SH-SY5Y (cell line): ENCODE measurements around the gene SYNPO.
A peak's percentile ranks its signal among the peaks of the same experiment; 100 is the strongest.

ENCODE experiments used
- GATA2 ChIP-seq: IDR thresholded peaks from 2 replicates; pipeline ENCODE4 v1.6.1; 2011; ENCODE audit warnings: mild to moderate bottlenecking, low read depth, low read length
- GATA3 ChIP-seq: IDR thresholded peaks from 2 replicates; pipeline ENCODE4 v1.6.1; 2011; ENCODE audit warnings: low read depth, mild to moderate bottlenecking, low read length, moderate library complexity

Gene SYNPO

DNA sequence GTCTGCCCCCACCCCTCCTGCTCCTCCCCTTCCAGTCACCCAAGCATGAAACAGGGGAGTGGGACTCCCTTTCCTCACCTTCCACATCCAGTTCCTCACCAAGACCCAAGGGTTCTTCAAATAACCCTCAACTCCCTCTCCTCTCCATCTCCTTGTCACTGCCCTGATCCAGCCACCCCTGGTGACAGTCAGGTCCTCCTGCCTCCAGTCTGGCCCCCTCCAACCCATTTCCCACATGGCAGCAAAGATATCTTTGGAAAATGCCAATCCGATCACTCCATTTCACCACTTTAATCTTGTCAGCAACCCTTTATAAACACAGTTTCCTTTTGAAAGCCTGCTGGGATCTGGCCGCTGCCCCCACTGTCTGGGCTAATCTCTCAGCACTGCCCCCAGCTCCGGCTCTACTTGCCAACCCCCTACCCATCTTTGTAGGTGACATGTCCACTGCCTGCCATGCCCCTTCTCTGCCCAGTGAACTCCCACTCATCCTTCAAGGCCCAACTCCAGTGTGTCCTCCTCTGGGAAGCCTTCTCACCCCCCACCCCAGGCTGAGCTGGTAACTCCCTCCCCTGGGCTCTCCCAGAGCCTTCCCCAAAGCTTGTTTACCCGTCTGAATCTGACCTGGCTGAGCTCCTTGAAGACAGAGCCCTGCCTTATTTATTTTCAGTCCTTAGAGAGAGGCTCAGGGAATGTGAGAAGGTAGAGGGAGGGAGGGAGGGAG, 19.8 kb downstream of the SYNPO start:
- TF ChIP-seq GATA3, result no peak
- TF ChIP-seq GATA2, result no peak

- TF ChIP-seq GATA2 (no peak), GATA3 (no peak)
Measured at GRCh38 chr5:150661086-150661485, 20.6 kb downstream of the SYNPO start, which contains the start of gene MYOZ3. Gene MYOZ3, plus strand, starts transcription at chr5:150661251. Its CDS starts 1,691 bp downstream, at chr5:150662942.

- TF ChIP-seq GATA3 (no peak), GATA2 (0 out of 2 replicates have a peak, but pooled peaks have one; percentile 13)
Measured at GRCh38 chr5:150661821-150662596, 21.5 kb downstream of the SYNPO start.

- TF ChIP-seq GATA3, result no peak
- no peak for TF ChIP-seq GATA2
Measured at GRCh38 chr5:150662731-150663516, 22.5 kb downstream of the SYNPO start.

DNA sequence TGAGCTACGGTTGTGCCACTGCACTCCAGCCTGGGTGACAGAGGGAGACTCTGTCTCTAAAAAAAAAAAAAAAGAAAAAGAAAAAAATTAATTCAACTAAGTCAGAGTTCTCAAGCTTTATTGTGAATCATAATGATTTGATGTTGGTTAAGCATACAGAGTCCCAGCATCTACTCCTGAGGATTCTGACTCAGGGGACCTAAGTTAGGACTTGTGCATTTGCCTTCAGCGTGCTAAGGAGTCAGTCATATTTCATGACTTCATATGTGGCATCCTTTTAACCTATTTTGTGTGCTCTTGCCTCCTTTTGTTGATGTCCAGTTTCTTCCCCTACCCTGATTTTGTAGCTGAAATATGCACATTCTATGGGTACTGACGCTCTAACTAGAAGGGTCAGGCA, 23.5 kb downstream of the SYNPO start:
- TF ChIP-seq GATA3, result no peak
- no peak for TF ChIP-seq GATA2

DNA sequence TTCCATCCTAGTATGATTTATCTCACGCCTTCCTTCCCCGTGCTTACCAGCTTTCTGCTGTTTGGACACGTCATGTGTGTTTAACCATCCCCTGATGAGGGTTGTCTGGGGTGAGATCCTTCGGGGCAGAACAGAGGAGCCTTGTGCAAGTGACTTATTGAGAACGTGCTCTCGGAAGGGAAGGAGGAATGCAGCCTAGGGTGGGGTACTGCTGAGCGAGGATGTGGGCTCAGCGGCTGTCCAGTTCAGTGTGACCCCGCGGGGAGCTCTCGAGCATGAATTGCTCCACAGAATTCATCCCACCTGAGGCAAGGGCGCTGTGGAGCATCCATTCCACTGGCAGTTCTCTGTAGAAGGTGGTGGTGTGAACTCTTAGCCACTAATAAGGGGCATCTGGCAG, 24.6 kb downstream of the SYNPO start:
- TF ChIP-seq GATA2 (no peak), GATA3 (no peak)

DNA sequence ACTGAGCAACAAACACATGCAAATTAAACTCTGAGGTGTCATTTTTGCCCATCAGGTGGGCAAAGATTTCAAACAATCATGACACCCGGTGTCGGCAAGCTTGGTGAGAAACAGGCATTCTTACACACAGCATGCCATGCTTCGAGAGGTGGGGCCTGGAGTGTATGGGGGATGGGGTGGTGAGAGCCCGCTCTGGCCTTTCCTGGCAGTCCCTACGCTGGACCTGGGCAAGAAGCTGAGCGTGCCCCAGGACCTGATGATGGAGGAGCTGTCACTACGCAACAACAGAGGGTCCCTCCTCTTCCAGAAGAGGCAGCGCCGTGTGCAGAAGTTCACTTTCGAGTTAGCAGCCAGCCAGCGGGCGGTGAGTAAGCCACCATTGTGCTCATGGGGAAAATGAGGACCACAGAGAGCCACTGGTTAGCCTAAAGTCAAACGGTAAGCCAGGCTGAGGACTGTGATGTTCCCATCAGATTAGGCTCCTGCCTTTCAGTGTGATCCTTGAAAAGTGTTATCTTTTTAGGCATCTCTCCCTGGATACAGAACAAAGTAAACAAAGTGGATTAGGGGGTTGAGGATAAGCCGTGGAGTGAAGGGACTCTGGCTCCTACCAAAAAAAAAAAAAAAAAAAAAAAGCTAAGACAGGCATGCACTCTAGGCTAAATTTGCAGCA, 30.0 kb downstream of the SYNPO start:
- peak; percentile 86 for TF ChIP-seq GATA2
- no peak for TF ChIP-seq GATA3

DNA sequence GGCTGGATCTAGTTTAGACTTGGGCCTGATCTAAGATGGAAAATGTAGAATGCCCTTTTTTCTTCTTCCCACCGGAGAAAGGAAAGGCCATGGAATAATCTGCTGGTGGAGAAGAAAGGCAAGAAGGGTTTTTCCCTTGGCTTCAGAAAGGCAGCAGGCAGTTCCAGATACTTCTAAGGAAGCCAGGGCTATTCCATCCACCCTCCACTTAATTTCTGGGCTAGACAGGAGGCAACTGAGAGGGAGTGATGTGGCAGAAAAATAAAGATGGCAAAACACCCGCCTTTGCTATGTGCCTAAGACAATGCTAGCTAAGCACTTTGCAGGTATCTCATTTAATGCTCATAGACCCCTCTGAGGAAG, 30.5 kb downstream of the SYNPO start:
- TF ChIP-seq GATA3 (no peak), GATA2 (no peak)

GRCh38 chr5:150671509-150672236, 31.2 kb downstream of the SYNPO start:
- no peak for TF ChIP-seq GATA3
- no peak for TF ChIP-seq GATA2

DNA sequence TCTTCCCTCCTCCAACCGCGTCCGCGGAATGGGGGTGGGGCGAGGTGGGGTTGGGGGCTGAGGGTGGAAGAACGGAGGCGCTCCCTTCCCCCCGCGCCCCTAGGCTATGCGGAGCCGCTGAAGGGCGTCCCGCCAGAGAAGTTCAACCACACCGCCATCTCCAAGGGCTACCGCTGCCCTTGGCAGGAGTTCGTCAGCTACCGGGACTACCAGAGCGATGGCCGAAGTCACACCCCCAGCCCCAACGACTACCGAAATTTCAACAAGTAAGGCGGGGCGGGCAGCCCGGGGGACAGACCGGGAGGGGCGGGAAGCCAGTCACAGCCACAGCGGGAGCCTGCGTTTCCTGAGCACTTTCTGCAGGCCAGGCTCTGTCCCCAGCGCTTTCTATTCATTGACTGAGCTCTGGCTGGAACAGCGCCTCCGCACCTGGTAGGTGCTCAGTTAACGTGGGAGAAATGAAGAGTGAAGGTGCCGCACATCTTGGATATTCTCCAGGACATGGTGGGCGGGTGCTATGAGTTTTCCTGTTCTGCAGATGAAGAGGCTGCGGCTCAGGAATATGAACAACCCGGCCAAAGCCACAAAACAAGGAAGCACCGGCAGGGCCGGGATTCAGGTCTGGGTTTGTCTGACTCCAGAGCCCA, 31.9 kb downstream of the SYNPO start:
- TF ChIP-seq GATA3 (no peak), GATA2 (no peak)

DNA sequence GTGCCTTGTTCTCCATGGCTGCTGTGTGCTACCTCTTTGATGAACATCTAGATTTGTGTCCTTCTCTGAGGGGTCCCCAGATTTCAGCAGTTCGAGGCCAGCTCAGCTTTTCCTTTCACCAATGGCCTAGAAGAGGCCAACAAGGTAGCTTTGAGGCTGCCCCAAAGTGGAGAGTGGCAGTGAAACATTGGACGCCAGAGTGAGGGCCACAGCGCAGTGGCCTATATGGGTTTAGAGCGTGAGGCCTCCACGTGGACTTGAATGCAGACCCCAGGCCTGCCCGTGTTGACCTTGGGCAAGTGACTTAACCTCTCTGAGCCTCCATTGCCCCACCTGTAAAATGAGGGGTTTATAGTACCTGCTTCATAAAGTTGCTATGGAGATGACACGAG, 32.4 kb downstream of the SYNPO start:
- TF ChIP-seq GATA3 (no peak), GATA2 (no peak)

- TF ChIP-seq GATA3, result no peak
- no peak for TF ChIP-seq GATA2
Measured at GRCh38 chr5:150674341-150674821, 33.9 kb downstream of the SYNPO start.
